ENCODE results near the gene MTMR4.
"Not testable (repeated sequence)": the region's sequence is repeated elsewhere in the genome, so short reads cannot be mapped to it uniquely, and the experiment has no call there.

- TF ChIP-seq FOXJ3 (CRISPR knock-in tag; IDR thresholded peaks at IDR 0.05); JUND (IDR thresholded peaks at IDR 0.05); TAF1 (IDR thresholded peaks at IDR 0.05; ENCODE audit: borderline replicate concordance, low read depth, low read length); SMC3 (IDR thresholded peaks at IDR 0.05; ENCODE audit: low read depth, low read length); EZH2phosphoT487 (IDR thresholded peaks at IDR 0.05; ENCODE audit: borderline replicate concordance, low read depth); ELF1 (IDR thresholded peaks at IDR 0.05); POLR2AphosphoS5 (IDR thresholded peaks at IDR 0.05; ENCODE audit: low read depth, low read length): not testable (repeated sequence)
- TF ChIP-seq, protein P1, sequence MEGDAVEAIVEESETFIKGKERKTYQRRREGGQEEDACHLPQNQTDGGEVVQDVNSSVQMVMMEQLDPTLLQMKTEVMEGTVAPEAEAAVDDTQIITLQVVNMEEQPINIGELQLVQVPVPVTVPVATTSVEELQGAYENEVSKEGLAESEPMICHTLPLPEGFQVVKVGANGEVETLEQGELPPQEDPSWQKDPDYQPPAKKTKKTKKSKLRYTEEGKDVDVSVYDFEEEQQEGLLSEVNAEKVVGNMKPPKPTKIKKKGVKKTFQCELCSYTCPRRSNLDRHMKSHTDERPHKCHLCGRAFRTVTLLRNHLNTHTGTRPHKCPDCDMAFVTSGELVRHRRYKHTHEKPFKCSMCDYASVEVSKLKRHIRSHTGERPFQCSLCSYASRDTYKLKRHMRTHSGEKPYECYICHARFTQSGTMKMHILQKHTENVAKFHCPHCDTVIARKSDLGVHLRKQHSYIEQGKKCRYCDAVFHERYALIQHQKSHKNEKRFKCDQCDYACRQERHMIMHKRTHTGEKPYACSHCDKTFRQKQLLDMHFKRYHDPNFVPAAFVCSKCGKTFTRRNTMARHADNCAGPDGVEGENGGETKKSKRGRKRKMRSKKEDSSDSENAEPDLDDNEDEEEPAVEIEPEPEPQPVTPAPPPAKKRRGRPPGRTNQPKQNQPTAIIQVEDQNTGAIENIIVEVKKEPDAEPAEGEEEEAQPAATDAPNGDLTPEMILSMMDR (IDR thresholded peaks at IDR 0.05): not testable (repeated sequence)
- TF ChIP-seq, protein P2, sequence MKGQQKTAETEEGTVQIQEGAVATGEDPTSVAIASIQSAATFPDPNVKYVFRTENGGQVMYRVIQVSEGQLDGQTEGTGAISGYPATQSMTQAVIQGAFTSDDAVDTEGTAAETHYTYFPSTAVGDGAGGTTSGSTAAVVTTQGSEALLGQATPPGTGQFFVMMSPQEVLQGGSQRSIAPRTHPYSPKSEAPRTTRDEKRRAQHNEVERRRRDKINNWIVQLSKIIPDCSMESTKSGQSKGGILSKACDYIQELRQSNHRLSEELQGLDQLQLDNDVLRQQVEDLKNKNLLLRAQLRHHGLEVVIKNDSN (IDR thresholded peaks at IDR 0.05; ENCODE audit: borderline replicate concordance, low read depth): not testable (repeated sequence)
These were observed 40.7 kb upstream of the MTMR4 start for GRCh38 chr17:58555109-58555508.
